ENCODE measurements around the gene ZNF800.

DNA sequence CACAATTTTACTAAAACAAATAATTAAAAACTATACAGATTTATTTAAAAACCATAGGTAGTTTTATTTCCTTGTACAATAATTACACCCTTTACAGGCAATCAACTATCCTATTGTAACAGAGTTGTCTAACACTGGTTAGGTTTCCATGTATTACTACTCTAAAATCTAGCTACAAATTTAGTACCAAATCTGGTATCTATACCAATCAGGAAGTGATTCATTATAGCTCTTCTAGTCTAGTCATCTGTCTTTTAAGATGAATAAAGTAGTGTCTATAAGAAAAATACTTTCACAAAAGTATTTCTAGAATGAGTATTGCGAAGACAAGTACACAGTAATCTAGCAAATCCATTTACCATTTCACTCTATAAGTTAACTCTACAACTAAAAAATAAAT is 16.9 kb downstream of the ZNF800 start:
- TF ChIP-seq, protein P1, sequence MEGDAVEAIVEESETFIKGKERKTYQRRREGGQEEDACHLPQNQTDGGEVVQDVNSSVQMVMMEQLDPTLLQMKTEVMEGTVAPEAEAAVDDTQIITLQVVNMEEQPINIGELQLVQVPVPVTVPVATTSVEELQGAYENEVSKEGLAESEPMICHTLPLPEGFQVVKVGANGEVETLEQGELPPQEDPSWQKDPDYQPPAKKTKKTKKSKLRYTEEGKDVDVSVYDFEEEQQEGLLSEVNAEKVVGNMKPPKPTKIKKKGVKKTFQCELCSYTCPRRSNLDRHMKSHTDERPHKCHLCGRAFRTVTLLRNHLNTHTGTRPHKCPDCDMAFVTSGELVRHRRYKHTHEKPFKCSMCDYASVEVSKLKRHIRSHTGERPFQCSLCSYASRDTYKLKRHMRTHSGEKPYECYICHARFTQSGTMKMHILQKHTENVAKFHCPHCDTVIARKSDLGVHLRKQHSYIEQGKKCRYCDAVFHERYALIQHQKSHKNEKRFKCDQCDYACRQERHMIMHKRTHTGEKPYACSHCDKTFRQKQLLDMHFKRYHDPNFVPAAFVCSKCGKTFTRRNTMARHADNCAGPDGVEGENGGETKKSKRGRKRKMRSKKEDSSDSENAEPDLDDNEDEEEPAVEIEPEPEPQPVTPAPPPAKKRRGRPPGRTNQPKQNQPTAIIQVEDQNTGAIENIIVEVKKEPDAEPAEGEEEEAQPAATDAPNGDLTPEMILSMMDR (IDR thresholded peaks at IDR 0.05; ENCODE audit: low read depth, low read length) = no peak
- TF ChIP-seq EZH2phosphoT487 (IDR thresholded peaks at IDR 0.05; ENCODE audit: low read depth) = no peak
